Endothelial cell of umbilical vein (primary cell): ENCODE measurements around the gene GRIK1.

Source experiments
- EZH2 ChIP-seq: IDR thresholded peaks from 2 replicates; pipeline ENCODE4 v1.6.1; 2012; ENCODE audit warnings: borderline replicate concordance, low read depth, mild to moderate bottlenecking, moderate library complexity, low read length, inconsistent platforms; ENCODE audit not compliant: severe bottlenecking
- FOS ChIP-seq: IDR thresholded peaks from 2 replicates; pipeline ENCODE4 v1.6.1; 2011; ENCODE audit warnings: mild to moderate bottlenecking, low read length, moderate library complexity, borderline replicate concordance; ENCODE audit not compliant: insufficient read depth
- GATA2 ChIP-seq: IDR thresholded peaks from 2 replicates; pipeline ENCODE4 v1.7.0; 2011; ENCODE audit warnings: low read depth, mild to moderate bottlenecking, moderate library complexity, mixed read lengths, low read length; ENCODE audit not compliant: insufficient read length, insufficient read depth
- JUN ChIP-seq: IDR thresholded peaks from 2 replicates; pipeline ENCODE4 v1.6.1; 2011; ENCODE audit warnings: borderline replicate concordance, low read depth; ENCODE audit not compliant: insufficient read length, insufficient read depth
- MYC ChIP-seq: IDR thresholded peaks from one replicate; pipeline ENCODE4 v1.6.1; 2011; ENCODE audit warnings: mild to moderate bottlenecking, low read depth, low read length
- POLR2A ChIP-seq: IDR thresholded peaks from 2 replicates; pipeline ENCODE4 v1.6.1; 2012; ENCODE audit warnings: low read depth, mild to moderate bottlenecking, control low read depth, low read length
- POLR2AphosphoS5 ChIP-seq: IDR thresholded peaks from 2 replicates; pipeline ENCODE4 v1.6.1; 2012; ENCODE audit warnings: low read depth, mild to moderate bottlenecking, control low read depth, low read length, moderate library complexity; ENCODE audit not compliant: insufficient read depth
- TF ChIP-seq, protein P1 (sequence below), 2 donors: IDR thresholded peaks; 1 replicate in 1 of 2; 2 replicates in 1 of 2; pipeline ENCODE4 v1.5.1; 2011; ENCODE audit warnings: low read length in 2 of 2, mild to moderate bottlenecking in 2 of 2, moderate library complexity in 2 of 2, control low read depth in 1 of 2, inconsistent platforms in 1 of 2, low read depth in 1 of 2; ENCODE audit not compliant: insufficient read depth in 1 of 2; ENCODE audit errors: extremely low read depth in 1 of 2
- TF ChIP-seq, protein P2 (sequence below): IDR thresholded peaks from 2 replicates; pipeline ENCODE4 v1.6.1; 2011; ENCODE audit not compliant: insufficient read depth, insufficient read length

DNA sequence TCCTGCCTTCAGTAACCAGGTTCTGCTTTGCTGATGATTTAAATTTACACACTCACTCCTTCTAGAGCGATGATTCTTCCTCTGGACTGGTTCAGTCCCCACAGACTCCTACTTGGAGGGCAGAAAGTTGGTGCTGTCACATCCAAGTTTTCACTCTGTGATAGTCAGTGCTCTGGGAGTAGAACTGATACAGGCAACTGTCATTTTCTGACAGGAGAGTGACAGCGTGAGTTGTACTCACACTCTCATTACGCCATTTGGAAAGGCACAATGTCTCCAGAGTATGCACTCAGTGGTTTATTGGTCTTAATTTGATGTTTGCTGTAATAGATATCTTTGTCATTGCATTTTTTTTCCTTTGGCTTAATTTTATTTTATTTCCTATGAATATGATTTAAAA is 96.0 kb downstream of the GRIK1 start:
- TF ChIP-seq, protein P1, sequence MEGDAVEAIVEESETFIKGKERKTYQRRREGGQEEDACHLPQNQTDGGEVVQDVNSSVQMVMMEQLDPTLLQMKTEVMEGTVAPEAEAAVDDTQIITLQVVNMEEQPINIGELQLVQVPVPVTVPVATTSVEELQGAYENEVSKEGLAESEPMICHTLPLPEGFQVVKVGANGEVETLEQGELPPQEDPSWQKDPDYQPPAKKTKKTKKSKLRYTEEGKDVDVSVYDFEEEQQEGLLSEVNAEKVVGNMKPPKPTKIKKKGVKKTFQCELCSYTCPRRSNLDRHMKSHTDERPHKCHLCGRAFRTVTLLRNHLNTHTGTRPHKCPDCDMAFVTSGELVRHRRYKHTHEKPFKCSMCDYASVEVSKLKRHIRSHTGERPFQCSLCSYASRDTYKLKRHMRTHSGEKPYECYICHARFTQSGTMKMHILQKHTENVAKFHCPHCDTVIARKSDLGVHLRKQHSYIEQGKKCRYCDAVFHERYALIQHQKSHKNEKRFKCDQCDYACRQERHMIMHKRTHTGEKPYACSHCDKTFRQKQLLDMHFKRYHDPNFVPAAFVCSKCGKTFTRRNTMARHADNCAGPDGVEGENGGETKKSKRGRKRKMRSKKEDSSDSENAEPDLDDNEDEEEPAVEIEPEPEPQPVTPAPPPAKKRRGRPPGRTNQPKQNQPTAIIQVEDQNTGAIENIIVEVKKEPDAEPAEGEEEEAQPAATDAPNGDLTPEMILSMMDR (IDR thresholded peaks at IDR 0.05; ENCODE audit: extremely low read depth in 1 of 2, insufficient read depth in 1 of 2, low read depth in 1 of 2, low read length in 2 of 2): no peak
- TF ChIP-seq POLR2A (no peak), EZH2 (no peak), POLR2AphosphoS5 (no peak), GATA2 (no peak), JUN (no peak), FOS (no peak), MYC (no peak)
- TF ChIP-seq, protein P2, sequence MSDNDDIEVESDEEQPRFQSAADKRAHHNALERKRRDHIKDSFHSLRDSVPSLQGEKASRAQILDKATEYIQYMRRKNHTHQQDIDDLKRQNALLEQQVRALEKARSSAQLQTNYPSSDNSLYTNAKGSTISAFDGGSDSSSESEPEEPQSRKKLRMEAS: no peak
